Fibroblast of pulmonary artery (primary cell): ENCODE measurements around the gene ZFYVE27.

Source experiments
- DNase-seq: peaks from one replicate; pipeline ENCODE4 v3.0.0-alpha.2; 2010; ENCODE audit warnings: low read depth
- H3K4me3 ChIP-seq: replicated peaks from 2 replicates; pipeline ENCODE4 v1.5.1; 2011; ENCODE audit warnings: low read depth, mild to moderate bottlenecking, control low read depth, low read length, moderate library complexity
- TF ChIP-seq, protein P1 (sequence below): IDR thresholded peaks from 2 replicates; pipeline ENCODE4 v1.5.1; 2011; ENCODE audit warnings: mild to moderate bottlenecking, control low read depth, low read length, inconsistent platforms; ENCODE audit errors: missing control alignments

Gene ZFYVE27

DNA sequence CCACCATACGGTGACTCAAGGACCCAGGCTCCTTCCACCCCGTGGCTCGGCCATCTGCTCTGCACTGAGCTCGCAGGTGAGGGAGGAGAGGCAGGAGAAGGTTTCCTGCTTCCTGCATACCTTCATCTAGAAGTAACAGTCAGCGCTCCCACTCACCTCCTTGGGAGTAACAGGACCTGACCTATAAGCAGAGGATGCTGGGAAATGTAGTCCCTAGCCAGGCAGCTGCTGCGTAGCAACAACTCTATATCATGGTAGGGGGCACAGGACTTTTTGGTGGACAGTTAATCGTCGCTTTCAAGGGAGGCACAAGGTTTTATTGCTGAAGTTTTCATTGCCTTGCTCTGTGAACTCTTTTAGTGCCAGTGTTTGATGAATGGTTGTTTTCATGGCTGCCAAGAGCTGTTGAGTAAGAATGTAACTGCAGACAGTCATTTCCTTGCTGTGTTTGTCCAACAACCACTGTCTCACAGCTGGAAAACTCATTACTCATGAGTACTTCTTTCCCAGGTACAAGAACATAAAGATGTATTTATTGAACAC is 10.2 kb upstream of the ZFYVE27 start:
- TF ChIP-seq, protein P1, sequence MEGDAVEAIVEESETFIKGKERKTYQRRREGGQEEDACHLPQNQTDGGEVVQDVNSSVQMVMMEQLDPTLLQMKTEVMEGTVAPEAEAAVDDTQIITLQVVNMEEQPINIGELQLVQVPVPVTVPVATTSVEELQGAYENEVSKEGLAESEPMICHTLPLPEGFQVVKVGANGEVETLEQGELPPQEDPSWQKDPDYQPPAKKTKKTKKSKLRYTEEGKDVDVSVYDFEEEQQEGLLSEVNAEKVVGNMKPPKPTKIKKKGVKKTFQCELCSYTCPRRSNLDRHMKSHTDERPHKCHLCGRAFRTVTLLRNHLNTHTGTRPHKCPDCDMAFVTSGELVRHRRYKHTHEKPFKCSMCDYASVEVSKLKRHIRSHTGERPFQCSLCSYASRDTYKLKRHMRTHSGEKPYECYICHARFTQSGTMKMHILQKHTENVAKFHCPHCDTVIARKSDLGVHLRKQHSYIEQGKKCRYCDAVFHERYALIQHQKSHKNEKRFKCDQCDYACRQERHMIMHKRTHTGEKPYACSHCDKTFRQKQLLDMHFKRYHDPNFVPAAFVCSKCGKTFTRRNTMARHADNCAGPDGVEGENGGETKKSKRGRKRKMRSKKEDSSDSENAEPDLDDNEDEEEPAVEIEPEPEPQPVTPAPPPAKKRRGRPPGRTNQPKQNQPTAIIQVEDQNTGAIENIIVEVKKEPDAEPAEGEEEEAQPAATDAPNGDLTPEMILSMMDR: no peak
- peak; percentile 86 for DNase-seq
- peak overlapping the region; percentile 21 for H3K4me3 ChIP-seq

DNA sequence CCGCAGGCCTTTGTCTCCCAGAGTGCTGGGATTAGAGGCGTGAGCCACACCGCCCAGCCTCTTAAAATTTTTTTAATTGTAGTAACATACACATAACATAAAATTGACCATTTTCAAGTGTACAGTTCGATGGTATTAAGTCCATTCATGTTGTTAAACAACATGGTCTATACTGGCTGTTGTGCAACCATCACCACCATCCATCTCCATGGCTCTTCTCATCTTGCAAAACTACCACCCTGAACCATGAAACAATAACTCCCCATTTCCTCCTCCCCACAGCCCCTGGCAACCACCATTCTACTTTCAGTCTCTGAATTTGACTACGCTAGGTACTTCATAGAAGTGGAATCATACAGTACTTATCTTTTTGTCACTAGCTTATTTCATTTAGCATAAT is 7.9 kb upstream of the ZFYVE27 start:
- H3K4me3 ChIP-seq: no peak overlapping the region
- TF ChIP-seq, protein P1: no peak
- DNase-seq: no peak

DNA sequence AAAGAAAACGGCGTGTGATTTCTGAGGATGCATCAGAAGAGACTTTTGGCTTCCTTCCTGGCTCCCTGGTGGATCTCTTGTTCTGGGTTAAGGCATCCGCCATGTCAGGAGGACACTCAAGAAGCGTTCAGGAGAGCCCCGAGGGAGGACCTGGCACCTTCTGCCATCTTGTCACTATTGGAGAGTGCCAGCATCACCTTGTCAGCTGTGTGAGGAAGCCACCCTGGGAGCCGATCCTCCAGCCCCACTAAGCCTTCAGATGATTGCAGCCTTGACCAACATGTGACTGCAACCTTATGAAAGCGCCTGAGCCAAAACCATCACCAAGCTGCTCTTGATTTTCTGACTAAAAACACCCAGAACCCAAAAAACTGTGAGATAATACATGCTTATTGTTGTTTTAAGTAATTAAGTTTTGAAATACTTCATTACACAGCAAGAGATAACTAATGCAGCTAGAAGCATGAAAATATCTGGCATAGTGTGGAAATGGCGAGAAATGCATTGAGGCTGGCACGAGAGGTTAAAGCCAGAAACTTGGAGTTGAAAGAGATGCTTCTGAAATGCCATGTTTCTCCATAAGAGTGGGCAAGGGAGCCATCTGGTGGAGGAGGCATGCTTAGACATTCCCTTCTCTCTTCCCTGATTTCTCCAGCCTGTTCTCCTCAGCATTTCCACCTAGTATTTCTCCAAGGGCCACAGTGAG is 5.4 kb upstream of the ZFYVE27 start:
- H3K4me3 ChIP-seq: no peak overlapping the region
- DNase-seq: peak; percentile 85
- TF ChIP-seq, protein P1: peak; percentile 88

DNA sequence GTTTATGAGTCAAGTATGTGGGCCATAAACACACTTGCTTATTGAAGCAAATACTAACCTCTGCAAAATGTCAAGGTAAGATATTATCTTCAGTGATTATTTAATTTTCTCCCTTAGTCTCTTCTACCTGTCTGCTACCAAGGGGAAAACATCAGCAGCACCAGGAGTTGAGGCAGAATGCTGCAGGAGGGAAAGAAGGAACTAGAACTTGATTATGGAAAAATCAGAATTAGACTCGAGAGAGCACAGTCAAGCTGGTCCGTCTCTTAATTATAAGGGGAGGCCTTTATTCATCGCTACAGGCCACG is 4.9 kb upstream of the ZFYVE27 start:
- TF ChIP-seq, protein P1: no peak
- H3K4me3 ChIP-seq: no peak overlapping the region
- no peak for DNase-seq

DNA sequence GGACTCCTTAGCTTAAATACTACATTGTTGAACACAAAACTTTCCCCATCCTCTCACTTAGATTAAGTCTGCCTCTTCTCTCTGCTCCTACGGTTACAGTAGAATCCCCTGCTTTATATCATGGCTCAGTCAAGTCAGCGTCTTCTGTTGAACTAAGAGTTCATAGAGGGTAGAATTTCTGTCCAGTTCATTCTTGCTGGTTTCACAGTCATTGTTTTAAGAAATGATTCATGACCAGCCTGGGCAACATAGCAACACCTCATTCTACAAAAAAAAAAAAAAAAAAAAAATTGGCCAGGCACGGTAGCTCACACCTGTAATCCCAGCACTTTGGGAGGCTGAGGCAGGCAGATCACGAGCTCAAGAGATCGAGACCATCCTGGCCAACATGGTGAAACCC is 3.7 kb upstream of the ZFYVE27 start:
- TF ChIP-seq, protein P1: no peak
- DNase-seq: no peak
- no peak overlapping the region for H3K4me3 ChIP-seq

DNA sequence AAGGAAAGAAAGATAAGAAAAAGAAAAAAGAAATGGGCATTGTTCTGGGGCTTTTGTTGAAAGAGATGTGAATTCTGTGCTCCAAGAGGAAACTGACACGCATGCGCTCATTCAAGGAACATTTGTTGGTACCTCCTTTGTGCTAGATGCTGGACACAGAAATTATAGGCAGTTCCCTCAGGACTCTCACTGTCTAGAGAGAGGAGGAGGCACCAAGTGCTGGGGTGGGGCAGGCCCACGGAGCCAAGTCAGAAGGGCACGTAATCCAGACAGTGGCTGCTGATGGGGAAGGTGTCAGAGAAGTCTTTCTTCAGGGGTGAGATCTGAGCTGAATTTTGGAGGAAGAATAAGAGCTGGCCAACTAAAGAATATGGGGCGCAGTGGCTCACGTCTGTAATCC is 2.9 kb upstream of the ZFYVE27 start:
- no peak for DNase-seq
- H3K4me3 ChIP-seq: no peak overlapping the region
- TF ChIP-seq, protein P1: no peak

DNA sequence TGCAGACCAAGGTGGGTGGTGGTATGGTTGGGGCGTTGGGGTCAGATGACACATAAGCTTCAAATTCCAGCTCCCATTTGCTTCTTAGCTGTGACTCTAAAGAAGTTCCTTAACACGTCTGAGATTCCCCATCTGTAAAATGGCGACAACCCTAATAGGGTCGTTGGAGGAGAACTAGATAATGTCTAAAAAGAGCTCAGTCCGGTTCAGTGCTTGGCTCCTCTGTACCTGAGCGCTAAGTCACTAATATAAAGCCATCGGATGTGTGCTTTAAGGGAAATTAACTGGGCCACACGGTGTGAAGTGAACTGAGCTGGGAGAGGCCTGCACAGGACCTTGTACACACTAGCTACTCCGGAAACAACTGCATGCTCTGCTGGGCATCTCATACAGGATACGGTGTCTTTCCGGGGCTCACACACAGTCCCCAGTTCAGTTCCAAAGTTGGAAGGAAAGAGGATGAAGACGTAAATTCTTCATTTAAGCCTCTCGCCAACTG is 476 bp upstream of the ZFYVE27 start:
- no peak for DNase-seq
- TF ChIP-seq, protein P1: no peak

More for the DNA sequence above, 476 bp upstream of the ZFYVE27 start:
- no peak overlapping the region for H3K4me3 ChIP-seq
